ENCODE data around the gene PKNOX2.
A peak's percentile ranks its signal among the peaks of the same experiment; 100 is the strongest.

The PKNOX2 gene

GRCh38 chr11:125138966-125139365 is 25.6 kb upstream of the PKNOX2 start:
- TF ChIP-seq POLR2A (IDR thresholded peaks at IDR 0.05; ENCODE audit: low read depth, low read length) = no peak
- DNase-seq (ENCODE audit: insufficient read length) (no peak), FAIRE-seq (no peak)

DNA sequence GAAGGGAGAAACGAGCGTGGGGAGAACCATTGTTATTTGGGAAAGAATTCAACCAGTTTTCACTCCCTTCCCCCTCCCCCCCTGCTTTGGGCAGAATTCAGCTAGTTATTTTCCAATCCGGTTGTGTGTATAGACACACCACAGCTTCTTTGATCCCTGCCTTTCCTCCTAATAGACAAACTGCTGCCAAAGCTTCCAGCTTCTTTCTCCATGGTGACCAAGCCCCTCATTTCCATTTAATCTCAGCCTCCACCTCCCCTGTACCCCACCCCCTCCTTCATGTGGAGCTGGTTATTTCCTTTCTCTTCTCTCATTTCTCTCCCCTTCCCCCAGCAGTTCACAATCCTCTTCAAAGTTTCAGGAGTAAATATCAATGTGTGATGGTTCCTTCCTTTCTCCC is 24.8 kb upstream of the PKNOX2 start:
- FAIRE-seq (no peak), DNase-seq (ENCODE audit: insufficient read length) (no peak)
- no peak for TF ChIP-seq TAF1 (IDR thresholded peaks at IDR 0.05; ENCODE audit: borderline replicate concordance, low read depth, low read length)
- no peak for TF ChIP-seq POLR2AphosphoS5 (IDR thresholded peaks at IDR 0.05; ENCODE audit: low read depth, low read length)
- no peak for TF ChIP-seq POLR2A (IDR thresholded peaks at IDR 0.05; ENCODE audit: low read depth, low read length)

GRCh38 chr11:125140233-125140632 is 24.3 kb upstream of the PKNOX2 start:
- no peak for DNase-seq (ENCODE audit: insufficient read length)
- FAIRE-seq = no peak
- TF ChIP-seq TAF1 (IDR thresholded peaks at IDR 0.05; ENCODE audit: borderline replicate concordance, low read depth, low read length) (no peak), POLR2A (IDR thresholded peaks at IDR 0.05; ENCODE audit: low read depth, low read length) (no peak), POLR2AphosphoS5 (IDR thresholded peaks at IDR 0.05; ENCODE audit: low read depth, low read length) (no peak)

- no peak for DNase-seq (ENCODE audit: insufficient read length)
- no peak for FAIRE-seq
- TF ChIP-seq TAF1 (IDR thresholded peaks at IDR 0.05; ENCODE audit: borderline replicate concordance, low read depth, low read length) (no peak), POLR2A (IDR thresholded peaks at IDR 0.05; ENCODE audit: low read depth, low read length) (no peak), POLR2AphosphoS5 (IDR thresholded peaks at IDR 0.05; ENCODE audit: low read depth, low read length) (no peak)
Observed at GRCh38 chr11:125141178-125141577, 23.4 kb upstream of the PKNOX2 start.

- FAIRE-seq (peak; percentile 89), DNase-seq (ENCODE audit: insufficient read length) (peak; percentile 52)
- TF ChIP-seq POLR2A (IDR thresholded peaks at IDR 0.05; ENCODE audit: low read depth, low read length) (no peak), POLR2AphosphoS5 (IDR thresholded peaks at IDR 0.05; ENCODE audit: low read depth, low read length) (no peak), TAF1 (IDR thresholded peaks at IDR 0.05; ENCODE audit: borderline replicate concordance, low read depth, low read length) (no peak)
Observed at GRCh38 chr11:125141686-125142535, 22.6 kb upstream of the PKNOX2 start.

GRCh38 chr11:125146232-125146631 is 18.3 kb upstream of the PKNOX2 start:
- FAIRE-seq (no peak), DNase-seq (ENCODE audit: insufficient read length) (no peak)
- no peak for TF ChIP-seq POLR2AphosphoS5 (IDR thresholded peaks at IDR 0.05; ENCODE audit: low read depth, low read length)
- no peak for TF ChIP-seq TAF1 (IDR thresholded peaks at IDR 0.05; ENCODE audit: borderline replicate concordance, low read depth, low read length)
- no peak for TF ChIP-seq POLR2A (IDR thresholded peaks at IDR 0.05; ENCODE audit: low read depth, low read length)

- TF ChIP-seq TAF1 (IDR thresholded peaks at IDR 0.05; ENCODE audit: borderline replicate concordance, low read depth, low read length) (no peak), POLR2A (IDR thresholded peaks at IDR 0.05; ENCODE audit: low read depth, low read length) (no peak), POLR2AphosphoS5 (IDR thresholded peaks at IDR 0.05; ENCODE audit: low read depth, low read length) (no peak)
- no peak for FAIRE-seq
- DNase-seq (ENCODE audit: insufficient read length) = no peak
Observed at GRCh38 chr11:125147280-125147679, 17.3 kb upstream of the PKNOX2 start.

DNA sequence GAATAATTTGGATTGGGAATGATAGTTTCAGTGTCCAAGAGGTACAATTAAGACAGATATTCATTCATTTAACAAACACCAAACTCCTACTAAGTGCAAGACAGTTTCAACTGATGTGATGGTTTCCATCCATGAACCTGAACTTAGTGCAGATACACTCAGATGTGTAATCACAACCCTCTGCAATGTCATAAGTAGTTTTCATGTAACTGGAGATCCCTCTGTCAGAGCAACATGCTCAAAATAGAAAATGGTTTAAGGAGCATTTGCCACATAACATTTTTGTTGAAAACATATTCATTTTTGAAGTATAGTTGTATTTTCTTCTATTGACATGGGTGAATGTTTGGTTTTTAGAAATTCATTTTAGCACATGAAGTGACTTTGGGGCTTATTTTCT is 16.5 kb upstream of the PKNOX2 start:
- TF ChIP-seq TAF1 (IDR thresholded peaks at IDR 0.05; ENCODE audit: borderline replicate concordance, low read depth, low read length) = no peak
- DNase-seq (ENCODE audit: insufficient read length) (no peak), FAIRE-seq (no peak)

- TF ChIP-seq TAF1 (IDR thresholded peaks at IDR 0.05; ENCODE audit: borderline replicate concordance, low read depth, low read length) (no peak), POLR2A (IDR thresholded peaks at IDR 0.05; ENCODE audit: low read depth, low read length) (no peak), POLR2AphosphoS5 (IDR thresholded peaks at IDR 0.05; ENCODE audit: low read depth, low read length) (no peak)
- no peak for FAIRE-seq
Observed at GRCh38 chr11:125148743-125149142, 15.8 kb upstream of the PKNOX2 start.

DNA sequence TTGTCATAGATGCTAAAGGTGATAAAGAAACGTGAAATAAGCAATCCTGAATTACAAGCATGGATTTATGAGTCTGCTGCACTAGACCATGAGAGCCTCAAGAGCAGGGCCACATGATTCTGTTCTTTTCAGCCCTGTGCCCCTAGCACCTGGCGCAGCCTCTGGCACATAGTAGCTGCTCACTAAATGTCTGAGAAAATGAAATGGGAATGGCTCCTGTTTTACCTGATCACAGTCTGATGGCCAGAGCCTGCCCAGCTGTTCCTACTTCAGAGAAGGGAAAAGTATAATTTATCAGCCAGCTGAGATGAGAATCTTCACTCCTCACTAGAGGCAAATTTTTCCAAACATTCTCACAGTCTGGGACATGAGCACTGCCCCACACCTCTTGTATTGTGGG is 10.7 kb upstream of the PKNOX2 start:
- DNase-seq (ENCODE audit: insufficient read length) (no peak), FAIRE-seq (no peak)
- TF ChIP-seq POLR2A (IDR thresholded peaks at IDR 0.05; ENCODE audit: low read depth, low read length) (no peak), POLR2AphosphoS5 (IDR thresholded peaks at IDR 0.05; ENCODE audit: low read depth, low read length) (no peak), TAF1 (IDR thresholded peaks at IDR 0.05; ENCODE audit: borderline replicate concordance, low read depth, low read length) (no peak)

More at GRCh38 chr11:125148743-125149142, 15.8 kb upstream of the PKNOX2 start:
- no peak for DNase-seq (ENCODE audit: insufficient read length)

DNA sequence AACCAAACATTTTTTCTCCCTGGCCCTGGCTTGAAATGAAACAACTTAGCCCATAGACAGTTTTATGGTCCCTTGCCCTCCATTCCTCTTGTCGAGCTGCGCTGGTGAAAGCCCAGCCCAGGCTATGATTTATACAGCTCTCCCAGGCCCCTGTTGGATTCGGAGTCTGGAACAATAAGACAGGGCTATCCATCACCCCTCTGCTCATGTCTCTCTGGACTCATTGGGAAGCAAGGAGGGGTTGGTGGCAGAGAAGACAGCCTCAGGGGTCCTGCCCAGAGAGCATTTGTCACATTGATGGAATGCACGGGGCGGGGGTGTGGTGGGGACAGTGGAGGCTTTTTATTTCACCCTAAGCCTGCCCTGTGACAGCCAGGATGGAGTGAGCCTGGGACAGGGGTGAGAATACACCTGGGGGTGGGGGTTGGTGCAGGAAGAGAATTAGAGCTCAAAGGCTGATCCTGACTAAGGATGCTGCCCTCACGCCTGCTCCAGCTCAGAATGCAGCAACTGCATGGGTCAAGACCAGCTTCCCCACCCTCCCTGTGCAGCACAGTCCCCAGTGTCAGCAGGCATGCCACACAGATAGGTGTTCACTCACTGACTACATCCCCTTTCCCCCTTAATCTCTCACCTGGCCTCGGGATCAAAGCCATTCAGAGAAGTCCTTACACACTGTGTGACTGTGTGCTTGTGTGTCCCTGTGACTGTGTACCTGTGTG is 10.0 kb upstream of the PKNOX2 start:
- FAIRE-seq = no peak
- TF ChIP-seq POLR2AphosphoS5 (IDR thresholded peaks at IDR 0.05; ENCODE audit: low read depth, low read length) (no peak), POLR2A (IDR thresholded peaks at IDR 0.05; ENCODE audit: low read depth, low read length) (no peak), TAF1 (IDR thresholded peaks at IDR 0.05; ENCODE audit: borderline replicate concordance, low read depth, low read length) (no peak)

GRCh38 chr11:125155100-125155444 is 9.5 kb upstream of the PKNOX2 start:
- FAIRE-seq (peak; percentile 79), DNase-seq (ENCODE audit: insufficient read length) (no peak)
- TF ChIP-seq POLR2A (IDR thresholded peaks at IDR 0.05; ENCODE audit: low read depth, low read length) = no peak
- TF ChIP-seq TAF1 (IDR thresholded peaks at IDR 0.05; ENCODE audit: borderline replicate concordance, low read depth, low read length) = no peak
- no peak for TF ChIP-seq POLR2AphosphoS5 (IDR thresholded peaks at IDR 0.05; ENCODE audit: low read depth, low read length)

More for the DNA sequence above, 10.0 kb upstream of the PKNOX2 start:
- no peak for DNase-seq (ENCODE audit: insufficient read length)

Measured in GM12892 (cell line).